Tongue (tissue), 3 donors: ENCODE results near the gene POU2F3. TPM values are rescaled to one million over a fixed set of nuclear protein-coding genes. Genes with fewer than 3 reads are reported as not detected.

Source experiments
- DNase-seq: peaks from one replicate; pipeline ENCODE4 v3.0.0-alpha.2; 2015
- small RNA-seq: library from RNA; depleted of rRNA; stranded (forward); fragments of <200 nt; gene quantifications from one replicate; pipeline ENCODE3, GENCODE V24; 2014; ENCODE audit warnings: low replicate concordance
- total RNA-seq: library from RNA; depleted of rRNA; stranded (reverse); fragments of >200 nt; gene quantifications from one replicate; pipeline ENCODE4 v1.2.3, GENCODE V29; 2014

POU2F3 gene
- total RNA-seq, 1 donor from 2014 or later, result 2.1 TPM

DNA sequence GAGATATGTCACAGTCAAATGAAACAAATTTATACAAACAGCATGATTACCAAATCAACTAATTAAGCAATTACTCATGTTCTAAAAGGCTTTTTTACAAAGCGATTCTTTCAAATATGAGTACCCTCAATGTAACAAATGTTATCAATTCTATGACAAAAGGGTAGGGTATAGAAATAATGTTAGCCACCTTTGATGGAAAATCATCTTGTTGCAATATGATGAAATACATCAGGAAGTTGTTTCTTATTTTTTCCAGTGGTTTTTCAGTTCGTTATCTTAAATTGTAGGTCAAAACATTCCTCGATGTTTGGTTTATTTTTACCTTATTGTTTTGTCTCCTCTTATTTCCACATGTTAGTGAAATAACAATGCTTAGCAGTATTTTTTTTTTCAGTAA is 102.7 kb downstream of the POU2F3 start:
- DNase-seq, result no peak

DNA sequence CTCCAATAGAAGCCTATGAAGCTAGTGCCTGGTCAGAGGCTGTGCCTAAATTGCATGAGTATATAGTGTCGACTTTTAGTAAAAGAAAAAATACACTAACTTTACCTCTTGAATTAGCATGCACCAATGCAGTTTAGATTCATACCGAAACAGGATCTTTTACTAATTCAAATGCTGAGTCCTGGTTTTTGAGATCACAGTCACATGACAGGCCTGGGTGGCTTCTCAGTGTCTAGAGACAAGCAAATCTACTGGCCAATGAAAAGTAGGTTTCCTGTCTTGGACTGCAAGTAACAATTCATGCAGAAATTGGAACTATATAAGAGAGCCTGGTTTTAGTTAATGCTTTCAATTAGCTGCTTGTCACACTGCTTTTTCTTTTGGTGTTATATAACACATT is 103.5 kb downstream of the POU2F3 start:
- no peak for DNase-seq

DNA sequence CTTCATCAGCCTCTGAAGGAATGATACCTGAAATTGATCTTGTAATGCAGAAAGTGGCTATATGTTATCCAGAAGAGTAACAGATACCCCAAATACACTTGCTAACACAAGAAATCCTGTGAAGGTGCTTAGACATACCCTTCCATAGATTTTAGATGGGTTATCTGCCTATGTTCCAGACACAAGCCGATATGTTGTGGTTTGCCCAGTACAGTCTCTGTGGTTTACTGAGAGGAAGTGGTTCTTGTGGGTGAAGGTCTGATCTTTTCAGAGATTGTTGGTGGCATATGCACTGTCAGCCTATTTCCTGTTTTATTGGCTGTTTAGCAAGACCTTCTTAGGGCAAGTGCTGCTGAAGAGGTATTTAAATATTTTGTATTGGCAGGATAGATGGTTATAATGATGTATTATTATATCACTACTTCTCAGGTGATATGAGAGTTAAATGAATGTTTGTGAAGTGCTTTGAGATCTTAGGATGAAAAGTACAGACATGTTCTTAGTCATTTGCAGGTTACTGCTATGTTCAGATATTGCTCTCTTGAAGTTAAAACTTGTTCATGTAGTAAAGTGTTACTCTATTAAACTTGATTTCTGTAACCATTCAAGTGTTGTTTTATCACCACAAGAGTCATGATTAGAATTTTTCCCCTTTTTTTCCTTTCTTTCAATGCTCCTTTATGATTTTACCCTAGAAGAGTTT is 104.5 kb downstream of the POU2F3 start:
- DNase-seq, result no peak

DNA sequence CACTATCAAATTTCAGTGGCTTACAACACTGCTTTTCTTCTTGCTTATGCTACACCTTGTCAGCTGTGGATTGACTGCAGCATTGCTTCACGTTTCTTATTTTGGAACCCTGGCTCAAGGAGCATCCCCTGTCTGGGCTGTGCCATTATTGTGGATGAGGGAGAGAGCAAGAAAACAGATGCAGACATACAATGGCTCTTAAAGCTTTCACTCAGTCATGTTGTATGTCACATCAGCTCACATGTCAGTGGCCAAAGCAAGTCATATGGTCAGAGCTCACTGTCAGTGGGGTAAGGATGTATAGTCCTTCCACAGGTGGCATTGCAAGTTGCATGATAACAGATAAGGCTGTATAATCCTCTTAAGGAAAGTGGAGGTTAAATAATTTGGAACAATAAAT is 106.3 kb downstream of the POU2F3 start:
- DNase-seq, result no peak

DNA sequence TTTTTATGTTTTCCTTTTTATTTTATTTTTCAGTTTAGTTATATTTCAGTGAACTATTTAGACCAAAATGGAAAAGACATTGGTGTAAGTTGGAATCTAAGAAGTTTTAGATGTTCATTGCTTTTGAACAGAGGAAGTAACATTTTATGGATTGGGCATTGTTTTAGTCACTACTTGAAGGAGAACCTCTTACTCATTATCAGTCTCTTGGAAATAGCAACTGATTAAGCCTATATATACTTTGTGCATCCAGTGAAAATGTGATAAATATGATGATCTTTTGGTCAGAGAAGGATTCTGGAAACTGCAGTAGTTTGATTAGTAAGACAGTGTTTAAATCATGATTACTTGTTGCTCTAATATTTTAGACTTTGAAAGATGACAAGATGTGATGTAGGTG is 110.7 kb downstream of the POU2F3 start:
- no peak for DNase-seq

DNA sequence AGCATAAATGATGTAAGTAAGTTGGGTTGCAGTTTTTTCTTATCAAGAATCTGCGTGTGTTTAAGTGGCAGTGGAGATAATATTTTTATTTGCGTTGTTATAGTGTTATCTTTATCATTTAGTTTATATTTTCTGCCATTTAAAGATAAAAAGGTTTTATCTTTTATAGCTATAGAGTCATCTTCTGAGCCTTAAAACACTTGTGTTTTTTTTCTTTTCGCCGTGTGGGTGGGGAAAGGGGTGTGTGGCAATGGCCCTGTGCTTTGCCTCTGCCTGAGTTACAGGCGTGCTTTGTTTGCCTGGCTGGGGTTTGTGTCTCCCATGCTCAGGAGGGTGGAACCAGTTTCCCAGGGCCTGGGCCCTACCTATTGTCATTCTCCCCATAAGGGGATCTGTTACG is 112.5 kb downstream of the POU2F3 start:
- no peak for DNase-seq

DNA sequence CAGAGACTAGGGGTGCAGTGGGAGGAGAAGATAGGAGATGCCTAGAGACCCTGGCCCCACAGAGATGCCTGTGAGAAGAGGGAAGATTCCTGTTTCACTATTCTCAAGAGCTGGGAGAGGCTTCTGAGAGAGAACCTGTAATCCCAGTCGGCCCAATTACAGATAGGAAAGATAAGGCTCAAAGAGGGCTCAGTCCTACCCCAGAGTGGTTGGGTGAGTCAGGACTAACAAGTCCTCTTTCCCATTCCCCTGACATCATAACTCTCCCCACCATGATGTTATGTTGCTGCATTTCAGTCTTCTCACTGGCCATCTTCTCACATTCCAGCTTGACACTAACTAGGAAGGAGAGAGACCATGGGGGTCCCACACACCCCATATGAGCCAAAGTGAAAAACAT is 114.1 kb downstream of the POU2F3 start:
- no peak for DNase-seq

DNA sequence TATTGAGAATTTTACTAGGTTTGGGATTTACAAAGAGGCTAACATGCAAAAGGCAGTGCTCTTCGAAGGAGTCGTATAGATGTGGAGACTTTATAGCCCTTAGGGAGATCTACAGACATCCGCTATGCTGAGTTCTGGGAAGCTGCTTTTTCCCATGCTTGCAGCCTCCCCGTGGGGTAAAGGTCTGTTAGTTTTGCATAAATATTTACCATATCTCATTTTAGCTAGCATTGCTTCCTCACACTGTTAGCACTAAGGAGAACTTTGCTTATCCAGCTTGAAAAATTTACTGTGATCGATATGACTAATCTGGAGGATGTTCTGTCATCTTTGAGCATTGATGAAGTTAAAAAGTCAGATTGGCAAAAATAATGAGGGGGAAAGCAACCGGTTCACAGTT is 114.8 kb downstream of the POU2F3 start:
- DNase-seq, result no peak

DNA sequence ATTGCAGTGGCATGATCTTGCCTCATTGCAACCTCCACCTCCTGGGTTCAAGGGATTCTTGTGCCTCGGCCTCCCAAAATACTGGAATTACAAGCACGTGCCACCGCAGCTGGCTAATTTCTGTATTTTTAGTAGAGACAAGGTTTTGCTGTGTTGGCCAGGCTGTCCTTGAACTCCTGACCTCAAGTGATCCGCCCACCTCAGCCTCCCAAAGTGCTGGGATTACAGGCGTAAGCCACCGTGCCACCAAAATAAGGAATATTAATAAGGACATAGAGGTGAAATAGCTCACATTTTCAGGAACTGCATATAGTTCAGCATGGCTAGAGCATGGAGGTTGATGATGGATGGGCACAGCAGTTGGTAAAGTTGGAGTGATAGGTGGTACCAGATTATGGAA is 117.7 kb downstream of the POU2F3 start:
- no peak for DNase-seq

DNA sequence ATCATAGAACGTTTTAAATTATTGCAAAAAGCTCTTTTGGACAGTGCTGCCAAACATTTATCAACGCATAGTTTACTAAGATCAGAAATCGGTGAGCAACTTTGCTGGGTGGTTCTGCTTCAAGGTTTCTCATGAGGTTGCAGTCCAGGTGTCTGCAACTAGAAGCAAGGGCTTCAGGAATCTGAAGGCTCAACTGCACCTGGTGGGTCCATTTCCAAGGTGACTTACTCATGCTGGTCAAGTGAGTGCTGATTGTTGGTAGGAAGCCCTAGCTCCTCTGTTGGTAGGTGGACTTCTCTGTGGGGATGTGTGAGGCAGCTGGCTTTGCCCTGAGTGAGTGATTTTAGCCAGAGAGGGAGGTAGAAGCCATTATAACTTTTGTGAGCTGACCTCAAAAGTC is 118.8 kb downstream of the POU2F3 start:
- no peak for DNase-seq

DNA sequence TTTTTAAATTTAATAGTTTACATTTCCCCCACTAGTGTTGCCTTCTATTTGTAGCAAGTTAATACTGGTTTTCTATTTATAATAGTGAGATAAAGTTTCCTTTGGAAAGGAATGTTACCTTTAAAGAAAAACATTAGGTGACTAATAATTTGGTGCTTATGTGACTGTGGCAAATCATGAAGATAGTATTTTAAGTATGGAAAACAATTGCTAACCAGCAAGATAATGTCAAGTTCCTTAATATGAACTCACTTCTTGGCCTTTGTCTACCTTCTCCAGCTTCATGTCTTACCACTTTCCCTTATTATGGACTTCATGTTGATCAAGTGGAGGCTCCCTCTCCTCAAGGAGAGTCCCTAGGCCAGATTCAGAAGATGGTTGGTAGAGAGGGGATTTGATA is 123.5 kb downstream of the POU2F3 start:
- DNase-seq, result no peak

DNA sequence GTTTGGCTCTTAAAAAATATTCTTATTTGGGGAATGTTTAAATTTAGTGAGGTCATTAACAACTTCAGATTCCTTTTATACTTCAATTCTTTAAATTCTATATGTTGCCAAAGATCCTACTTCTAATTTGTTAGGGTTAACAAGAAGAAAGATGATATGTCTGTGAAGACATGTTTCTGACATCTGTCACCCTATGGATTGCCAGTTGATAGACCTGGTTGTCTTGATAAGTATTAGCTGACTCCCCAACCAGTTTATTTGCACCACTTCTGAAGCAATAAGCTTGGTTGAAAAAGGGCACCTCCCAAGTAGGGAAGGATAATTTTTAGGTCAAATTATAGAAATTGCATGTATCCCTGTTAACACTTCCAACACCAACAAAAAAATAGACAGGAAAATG is 125.6 kb downstream of the POU2F3 start:
- no peak for DNase-seq

Small RNA genes lying within 50 kb of the gene (small RNA-seq; reads per million reads assigned to genes)
- gene RF00100, result 77.4 reads per million, percentile 96 among the genes with 10 or more reads in this experiment

Other genes with a start within 250 kb of the POU2F3 start
- 192 TPM for gene TRIM29, start 102.0 kb upstream of the POU2F3 start, total RNA-seq
- 43.3 TPM for gene OAF, start 29.1 kb upstream of the POU2F3 start, total RNA-seq
- 9.4 TPM for gene TLCD5, start 85.2 kb downstream of the POU2F3 start, total RNA-seq
- 134 TPM for gene ARHGEF12, start 96.3 kb downstream of the POU2F3 start, total RNA-seq